Mesodermal cell (in vitro differentiated cells): Measurements from ENCODE around the gene TCHH.
"Not testable (repeated sequence)": the region's sequence is repeated elsewhere in the genome, so short reads cannot be mapped to it uniquely, and the experiment has no call there.

Experiments used
- H3K27ac ChIP-seq: 2 replicates; pipeline ENCODE4 v1.7.0; 2013; ENCODE audit warnings: mild to moderate bottlenecking, low read depth, low read length, moderate library complexity; ENCODE audit not compliant: severe bottlenecking
- H3K36me3 ChIP-seq: 2 replicates; pipeline ENCODE4 v1.7.1; 2013; ENCODE audit warnings: mild to moderate bottlenecking, low read length, moderate library complexity; ENCODE audit not compliant: control insufficient read depth, insufficient read depth
- H3K4me1 ChIP-seq: one replicate; pipeline ENCODE4 v1.7.1; 2013; ENCODE audit warnings: mild to moderate bottlenecking, low read length; ENCODE audit not compliant: insufficient read depth, control insufficient read depth, poor library complexity, severe bottlenecking
- H3K4me3 ChIP-seq: 2 replicates; pipeline ENCODE4 v1.7.0; 2013; ENCODE audit warnings: low read length, control low read depth, mild to moderate bottlenecking; ENCODE audit not compliant: insufficient read depth, poor library complexity, severe bottlenecking; ENCODE audit errors: extremely low read depth
- H3K9me3 ChIP-seq: 2 replicates; pipeline ENCODE4 v1.7.1; 2013; ENCODE audit warnings: mild to moderate bottlenecking, low read length, moderate library complexity; ENCODE audit not compliant: control insufficient read depth
- WGBS, 2 experiments: methylation state at CpG; one replicate each; pipeline ENCODE4 v1.1.5; 2013; ENCODE audit warnings: missing lambda C conversion rate in 2 of 2; ENCODE audit not compliant: insufficient coverage in 2 of 2; 5-methylcytosine and 5-hydroxymethylcytosine counted together

TCHH gene

DNA sequence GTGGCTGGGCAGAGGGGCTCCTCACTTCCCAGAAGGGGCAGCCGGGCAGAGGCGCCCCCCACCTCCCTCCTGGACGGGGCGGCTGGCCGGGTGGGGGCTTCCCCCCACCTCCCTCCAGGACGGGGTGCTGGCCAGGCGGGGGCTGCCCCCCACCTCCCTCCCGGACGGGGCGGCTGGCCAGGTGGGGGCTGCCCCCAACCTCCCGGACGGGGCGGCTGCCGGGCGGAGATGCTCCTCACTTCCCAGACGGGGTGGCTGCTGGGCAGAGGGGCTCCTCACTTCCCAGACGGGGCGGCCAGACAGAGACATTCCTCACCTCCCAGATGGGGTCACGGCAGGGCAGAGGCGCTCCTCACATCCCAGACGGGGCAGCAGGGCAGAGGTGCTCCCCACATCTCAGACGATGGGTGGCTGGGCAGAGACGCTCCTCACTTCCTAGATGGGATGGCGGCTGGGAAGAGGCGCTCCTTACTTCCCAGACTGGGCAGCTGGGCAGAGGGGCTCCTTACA is 29.5 kb upstream of the TCHH start:
- H3K36me3 ChIP-seq, H3K27ac ChIP-seq, H3K4me1 ChIP-seq, H3K4me3 ChIP-seq: not testable (repeated sequence)
- peaks cover 24% of the 10 kb centered on the region for H3K9me3 ChIP-seq
- 86 to 95% methylated on average over 9 to 10 of the region's 25 CpGs for WGBS, 2 experiments

GRCh38 chr1:152143150-152143887 is 28.1 kb upstream of the TCHH start:
- H3K4me1 ChIP-seq, result no peaks in the 10 kb centered on the region
- WGBS, 2 experiments, result 40 to 73% methylated on average over 1 of the region's 2 CpGs
- H3K4me3 ChIP-seq, result no peak overlapping the region
- peaks cover 18% of the 10 kb centered on the region for H3K9me3 ChIP-seq
- no peak overlapping the region for H3K27ac ChIP-seq
- H3K36me3 ChIP-seq, result no peaks in the 10 kb centered on the region

GRCh38 chr1:152141971-152142584 is 26.8 kb upstream of the TCHH start:
- WGBS, 2 experiments, result 0% methylated on average over 1 of the region's 1 CpG; no CpG with 5 or more reads in 1 of the 2 experiments
- no peak overlapping the region for H3K27ac ChIP-seq
- H3K4me1 ChIP-seq, result no peaks in the 10 kb centered on the region
- H3K9me3 ChIP-seq, result peaks cover 8% of the 10 kb centered on the region
- no peak overlapping the region for H3K4me3 ChIP-seq
- no peaks in the 10 kb centered on the region for H3K36me3 ChIP-seq

GRCh38 chr1:152137215-152137614 is 22.0 kb upstream of the TCHH start:
- H3K4me3 ChIP-seq, result no peak overlapping the region
- H3K27ac ChIP-seq, result no peak overlapping the region
- no peaks in the 10 kb centered on the region for H3K9me3 ChIP-seq
- H3K4me1 ChIP-seq, result no peaks in the 10 kb centered on the region
- H3K36me3 ChIP-seq, result no peaks in the 10 kb centered on the region

DNA sequence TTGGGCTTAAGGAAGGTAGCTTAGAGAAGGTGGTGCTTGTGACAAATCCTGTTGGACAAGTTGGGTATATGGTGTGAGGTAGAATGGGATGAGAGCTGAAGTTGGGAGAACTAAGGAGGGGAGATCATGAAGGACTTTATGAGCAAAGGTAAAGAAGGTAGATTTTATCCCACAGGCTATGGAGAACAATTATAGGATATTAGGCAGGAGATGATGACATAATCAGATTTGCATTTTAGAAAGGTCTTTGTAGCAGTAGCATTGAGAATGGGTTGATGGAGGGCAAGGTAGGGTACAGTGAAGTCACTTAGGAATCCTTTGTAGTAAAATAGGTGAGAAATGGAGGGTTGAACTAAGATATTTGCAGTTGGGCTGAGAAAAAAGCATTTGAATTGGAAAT is 14.9 kb upstream of the TCHH start:
- Histone ChIP-seq H3K27ac (no peak overlapping the region), H3K9me3 (no peaks in the 10 kb centered on the region), H3K4me3 (no peak overlapping the region), H3K4me1 (no peaks in the 10 kb centered on the region), H3K36me3 (no peaks in the 10 kb centered on the region)

DNA sequence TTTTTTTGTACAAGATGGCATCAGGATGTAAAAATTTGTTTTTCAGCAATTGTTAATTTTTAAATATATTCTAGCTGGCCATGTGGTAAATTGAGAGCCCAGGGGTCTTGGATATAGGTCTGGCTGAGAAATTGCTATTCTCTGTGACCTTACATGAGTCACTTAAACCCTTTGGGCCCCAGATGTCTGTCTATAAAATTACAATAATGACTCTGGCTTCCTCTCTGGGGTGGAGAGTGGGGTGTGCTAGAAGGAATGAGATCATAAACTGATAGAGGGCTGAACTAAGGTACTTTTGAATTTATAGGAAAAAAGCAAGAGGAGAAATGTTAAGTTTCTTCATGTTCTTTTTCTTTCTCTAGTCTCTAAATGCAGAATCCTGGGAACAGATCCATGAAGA is 12.4 kb upstream of the TCHH start:
- H3K4me1 ChIP-seq, result no peaks in the 10 kb centered on the region
- H3K9me3 ChIP-seq, result no peaks in the 10 kb centered on the region
- H3K27ac ChIP-seq, result no peak overlapping the region
- H3K36me3 ChIP-seq, result no peaks in the 10 kb centered on the region
- no peak overlapping the region for H3K4me3 ChIP-seq

GRCh38 chr1:152125834-152126443 is 10.7 kb upstream of the TCHH start:
- Histone ChIP-seq H3K4me1 (no peaks in the 10 kb centered on the region), H3K4me3 (no peak overlapping the region), H3K9me3 (no peaks in the 10 kb centered on the region), H3K36me3 (no peaks in the 10 kb centered on the region), H3K27ac (no peak overlapping the region)
- 44 to 78% methylated on average over 3 of the region's 6 CpGs for WGBS, 2 experiments

GRCh38 chr1:152118915-152119314 is 3.7 kb upstream of the TCHH start:
- H3K27ac ChIP-seq, result no peak overlapping the region
- H3K4me3 ChIP-seq, result no peak overlapping the region
- H3K36me3 ChIP-seq, result no peaks in the 10 kb centered on the region
- WGBS, 2 experiments, result 83% methylated on average over 1 of the region's 1 CpG; no CpG with 5 or more reads in 1 of the 2 experiments
- no peaks in the 10 kb centered on the region for H3K9me3 ChIP-seq
- no peaks in the 10 kb centered on the region for H3K4me1 ChIP-seq

DNA sequence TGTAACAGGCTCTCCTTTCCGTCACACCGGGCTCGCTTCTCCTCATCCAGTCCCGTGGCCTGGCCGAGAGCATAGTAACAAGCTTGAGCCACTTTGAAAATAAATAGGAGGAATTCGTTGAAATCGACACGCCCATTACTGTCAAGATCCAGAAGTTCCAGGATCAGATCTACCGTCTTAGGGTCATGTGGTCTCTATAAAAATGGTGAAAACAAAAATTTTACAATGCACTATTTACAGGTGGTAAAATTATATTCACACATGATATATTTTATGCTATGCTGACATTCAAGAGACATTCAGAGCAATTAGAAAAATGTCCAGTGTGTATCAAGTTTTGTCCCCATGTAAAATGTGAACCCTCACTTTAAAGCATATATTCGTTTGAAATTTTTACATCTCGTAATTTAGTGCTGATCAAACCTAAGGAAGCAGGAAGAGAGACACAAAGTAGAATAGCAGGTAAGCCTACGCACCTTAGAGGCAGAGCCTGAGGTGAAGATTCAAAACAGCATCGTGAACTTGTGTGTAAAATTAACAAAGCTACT is 2.3 kb downstream of the TCHH start:
- 50 to 52% methylated on average over 4 to 11 of the region's 13 CpGs for WGBS, 2 experiments
- Histone ChIP-seq H3K4me3 (no peak overlapping the region), H3K9me3 (peaks cover 17% of the 10 kb centered on the region)

DNA sequence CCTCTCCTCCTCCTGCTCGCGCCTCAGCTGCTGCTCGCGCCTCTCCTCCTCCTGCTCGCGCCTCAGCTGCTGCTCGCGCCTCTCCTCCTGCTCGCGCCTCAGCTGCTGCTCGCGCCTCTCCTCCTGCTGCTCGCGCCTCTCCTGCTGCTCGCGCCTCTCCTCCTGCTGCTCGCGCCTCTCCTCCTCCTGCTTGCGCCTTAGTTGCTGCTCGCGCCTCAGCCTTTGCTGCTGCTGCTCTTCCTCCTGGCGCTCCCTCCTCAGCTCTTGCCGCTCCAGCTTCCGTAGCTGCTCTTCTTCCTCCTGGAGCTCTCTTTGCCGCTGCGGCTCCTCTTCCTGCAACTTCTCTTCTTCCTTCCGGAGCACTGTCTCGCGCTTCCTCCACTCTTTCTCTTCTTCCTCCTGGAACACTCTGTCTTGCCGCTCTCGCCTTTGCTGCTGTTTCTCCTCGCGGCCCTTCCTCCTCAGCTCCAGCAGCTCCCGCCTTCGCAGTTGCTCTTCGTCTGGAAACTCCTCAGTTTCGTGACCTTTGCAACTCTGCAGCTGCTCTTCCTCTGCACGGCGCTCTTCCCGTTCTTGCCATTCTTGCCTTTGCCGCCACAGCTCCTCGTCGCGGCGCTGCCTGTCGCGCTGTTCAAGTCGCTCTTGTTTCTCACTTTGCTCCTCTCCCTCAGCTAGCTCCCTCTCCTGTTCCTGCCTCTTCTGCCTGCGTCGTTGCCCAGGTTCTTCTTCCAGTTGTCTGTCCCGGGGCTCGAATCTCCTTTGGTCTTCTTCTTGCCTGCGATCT is 3.0 kb downstream of the TCHH start:
- Histone ChIP-seq H3K4me3 (peak overlapping the region; percentile 34), H3K9me3 (peaks cover 24% of the 10 kb centered on the region), H3K27ac (no peak overlapping the region), H3K36me3 (no peaks in the 10 kb centered on the region), H3K4me1 (no peaks in the 10 kb centered on the region)
- WGBS, 2 experiments, result 16 to 18% methylated on average over 52 to 53 of the region's 53 CpGs

More for the DNA sequence above, 2.3 kb downstream of the TCHH start:
- Histone ChIP-seq H3K36me3 (no peaks in the 10 kb centered on the region), H3K4me1 (no peaks in the 10 kb centered on the region), H3K27ac (no peak overlapping the region)
